PC-3 (cell line): ENCODE results near the gene GC.

ENCODE experiments used
- EZH2 ChIP-seq: fragments of 300-600 bp; sonication (generic); IDR thresholded peaks from one replicate; pipeline ENCODE4 v1.6.1; 2017; ENCODE audit warnings: antibody characterized with exemption, mild to moderate bottlenecking, low read length; ENCODE audit not compliant: unreplicated experiment
- EZH2phosphoT487 ChIP-seq: fragments of 300-600 bp; sonication (generic); IDR thresholded peaks from 2 replicates; pipeline ENCODE4 v1.6.1; 2018; ENCODE audit warnings: mild to moderate bottlenecking, antibody characterized with exemption, low read length, borderline replicate concordance

DNA sequence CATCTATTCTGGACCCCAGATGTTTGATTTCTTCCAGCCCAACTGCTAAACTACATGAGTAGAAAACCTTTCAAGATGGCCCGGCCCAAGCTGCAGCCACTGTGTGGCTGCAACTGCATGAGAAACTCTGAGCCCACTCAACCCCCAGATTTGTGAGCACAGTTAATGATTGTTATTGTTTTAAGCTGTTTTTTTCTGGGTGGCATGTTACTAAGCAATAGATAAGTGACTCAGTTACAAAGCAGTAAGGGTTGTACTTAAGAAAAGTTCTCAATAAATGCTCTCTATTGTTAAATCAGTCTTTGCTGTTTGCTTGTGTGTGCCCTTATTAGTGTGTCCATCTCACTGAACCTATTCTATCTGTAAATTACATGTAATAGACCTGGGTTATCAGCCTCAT lies 51.8 kb downstream of the GC start:
- TF ChIP-seq EZH2phosphoT487 (no peak), EZH2 (no peak)
